Calu3 (cell line): ENCODE results near the gene AFAP1L2. TPM values are rescaled to one million over a fixed set of nuclear protein-coding genes. Genes with fewer than 3 reads are reported as not detected.

Experiments used
- BruUV-seq: library from RNA; stranded (reverse); fragments of 400-500 nt; replicated peaks from 2 replicates; lab custom pipeline; 2021; lab: Mats Ljungman, UMichigan
- CTCF ChIA-PET: fragments of 300-600 bp; sonication (Branson Sonifier 250); formaldehyde crosslinking; loops from one replicate; lab custom pipeline; 2022; ENCODE audit warnings: antibody characterized with exemption; lab: Charles Lee
- DNase-seq: peaks from one replicate; pipeline ENCODE4 v3.0.0; 2022
- H3K27ac Mint-ChIP-seq: one replicate; pipeline ENCODE4 v1.8.0; 2022; ENCODE audit warnings: mixed read lengths; ENCODE audit not compliant: unreplicated experiment
- H3K27me3 Mint-ChIP-seq: one replicate; pipeline ENCODE4 v1.8.0; 2022; ENCODE audit warnings: mixed read lengths; ENCODE audit not compliant: unreplicated experiment
- H3K36me3 Mint-ChIP-seq: one replicate; pipeline ENCODE4 v1.8.0; 2022; ENCODE audit warnings: mild to moderate bottlenecking, moderate library complexity, mixed read lengths; ENCODE audit not compliant: insufficient read depth, unreplicated experiment
- H3K4me1 Mint-ChIP-seq: one replicate; pipeline ENCODE4 v1.8.0; 2022; ENCODE audit warnings: mild to moderate bottlenecking, low read depth, mixed read lengths; ENCODE audit not compliant: unreplicated experiment
- H3K4me3 Mint-ChIP-seq: one replicate; pipeline ENCODE4 v1.8.0; 2022; ENCODE audit warnings: mild to moderate bottlenecking, low read depth, moderate library complexity, mixed read lengths; ENCODE audit not compliant: unreplicated experiment
- H3K9me3 Mint-ChIP-seq: one replicate; pipeline ENCODE4 v1.8.0; 2022; ENCODE audit warnings: low read depth, mixed read lengths; ENCODE audit not compliant: unreplicated experiment
- intact Hi-C: fragments of 100-400 bp; cut with micrococcal nuclease; formaldehyde crosslinking; loops from one replicate; pipeline ENCODE4 v1.10.0; 2022; ENCODE audit not compliant: unreplicated experiment
- total RNA-seq: library from RNA; stranded (reverse); gene quantifications from 2 replicates; pipeline ENCODE4 v1.2.3, GENCODE V29; 2022
- TF ChIP-seq, protein P1 (sequence below): fragments of 200-600 bp; IDR thresholded peaks from one replicate; pipeline ENCODE4 v1.8.0; 2022; ENCODE audit warnings: antibody characterized with exemption; ENCODE audit not compliant: unreplicated experiment

AFAP1L2 gene
- total RNA-seq, 1 experiment from 2014 or later = 0.76 TPM

DNA sequence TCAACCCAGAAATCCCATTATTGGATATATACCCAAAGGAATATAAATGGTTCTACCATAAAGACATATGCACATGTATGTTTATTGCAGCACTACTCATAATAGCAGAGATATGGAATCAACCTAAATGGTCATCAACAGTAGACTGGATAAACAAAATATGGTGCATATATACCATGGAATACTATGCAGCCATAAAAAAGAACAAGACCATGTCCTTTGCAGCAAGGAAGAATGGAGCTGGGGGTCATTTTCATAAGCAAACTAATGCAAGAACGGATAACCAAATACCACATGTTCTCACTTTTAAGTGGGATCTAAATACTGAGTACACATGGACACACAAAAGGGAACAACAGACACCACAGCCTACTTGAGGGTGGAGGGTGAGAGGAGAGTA lies 2.2 kb upstream of the AFAP1L2 start:
- no peak for DNase-seq
- TF ChIP-seq, protein P1, sequence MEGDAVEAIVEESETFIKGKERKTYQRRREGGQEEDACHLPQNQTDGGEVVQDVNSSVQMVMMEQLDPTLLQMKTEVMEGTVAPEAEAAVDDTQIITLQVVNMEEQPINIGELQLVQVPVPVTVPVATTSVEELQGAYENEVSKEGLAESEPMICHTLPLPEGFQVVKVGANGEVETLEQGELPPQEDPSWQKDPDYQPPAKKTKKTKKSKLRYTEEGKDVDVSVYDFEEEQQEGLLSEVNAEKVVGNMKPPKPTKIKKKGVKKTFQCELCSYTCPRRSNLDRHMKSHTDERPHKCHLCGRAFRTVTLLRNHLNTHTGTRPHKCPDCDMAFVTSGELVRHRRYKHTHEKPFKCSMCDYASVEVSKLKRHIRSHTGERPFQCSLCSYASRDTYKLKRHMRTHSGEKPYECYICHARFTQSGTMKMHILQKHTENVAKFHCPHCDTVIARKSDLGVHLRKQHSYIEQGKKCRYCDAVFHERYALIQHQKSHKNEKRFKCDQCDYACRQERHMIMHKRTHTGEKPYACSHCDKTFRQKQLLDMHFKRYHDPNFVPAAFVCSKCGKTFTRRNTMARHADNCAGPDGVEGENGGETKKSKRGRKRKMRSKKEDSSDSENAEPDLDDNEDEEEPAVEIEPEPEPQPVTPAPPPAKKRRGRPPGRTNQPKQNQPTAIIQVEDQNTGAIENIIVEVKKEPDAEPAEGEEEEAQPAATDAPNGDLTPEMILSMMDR = no peak
- Mint-ChIP-seq H3K27me3 (peaks cover 41% of the 10 kb centered on the region), H3K4me3 (no peak overlapping the region), H3K4me1 (peaks cover 32% of the 10 kb centered on the region), H3K36me3 (peaks cover 9% of the 10 kb centered on the region), H3K9me3 (no peaks in the 10 kb centered on the region), H3K27ac (no peak overlapping the region)
- CTCF ChIA-PET = no interaction called here
- intact Hi-C loops = no loop called here
- BruUV-seq = no TSS peak

DNA sequence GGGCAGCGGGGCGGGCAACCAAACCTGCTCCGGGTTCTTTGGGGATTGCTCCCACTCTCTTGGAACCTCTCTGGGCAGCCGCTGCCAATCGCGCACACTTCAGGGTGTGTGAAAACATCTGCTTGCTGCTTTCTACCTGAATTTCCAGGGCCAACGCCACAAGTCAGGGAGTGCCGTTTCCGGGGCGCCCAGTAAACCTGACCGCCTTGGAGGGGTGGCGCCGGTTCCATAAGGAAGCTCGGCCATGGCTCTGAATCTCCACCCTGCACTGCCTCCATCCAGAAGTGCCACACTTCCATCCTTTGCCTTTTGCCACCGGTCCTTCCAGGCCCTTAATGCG lies 679 bp upstream of the AFAP1L2 start:
- Mint-ChIP-seq H3K27me3 (peaks cover 56% of the 10 kb centered on the region), H3K36me3 (peaks cover 9% of the 10 kb centered on the region), H3K4me1 (peaks cover 32% of the 10 kb centered on the region), H3K4me3 (peak overlapping the region; percentile 79), H3K9me3 (no peaks in the 10 kb centered on the region), H3K27ac (no peak overlapping the region)
- no TSS peak for BruUV-seq
- no peak for DNase-seq
- TF ChIP-seq, protein P1 = no peak
- intact Hi-C loops = no loop called here
- CTCF ChIA-PET = no interaction called here

DNA sequence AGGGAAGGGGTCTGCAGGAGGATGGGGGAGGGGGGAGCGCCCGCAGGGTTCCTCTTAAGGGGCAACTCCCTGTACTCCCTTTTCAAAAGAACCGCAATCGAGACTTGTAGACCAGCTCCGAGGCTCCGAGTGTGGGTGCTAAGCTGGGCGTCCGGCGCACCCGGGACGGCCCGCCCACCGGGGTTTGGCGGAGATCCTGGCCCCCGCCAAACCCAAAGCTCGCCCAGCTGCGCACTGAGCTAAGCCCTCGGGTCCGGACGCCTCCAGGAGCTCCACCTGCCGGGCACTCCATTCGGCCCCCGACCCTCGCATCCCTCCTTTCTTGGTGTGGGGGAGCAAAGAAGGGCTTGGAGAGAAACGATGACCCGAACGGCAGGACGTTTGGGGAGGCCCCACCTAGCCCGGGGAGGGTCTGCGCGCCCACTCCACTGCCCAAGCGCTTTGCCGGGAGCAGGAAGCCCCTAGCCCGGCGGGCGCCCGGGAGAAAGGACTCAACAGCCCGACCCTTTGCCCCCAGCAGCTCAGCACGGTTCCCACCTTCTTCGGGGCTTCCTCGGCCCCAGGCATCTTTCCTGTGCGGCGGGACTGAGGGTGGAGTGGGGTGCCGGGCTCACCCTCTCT lies 651 bp downstream of the AFAP1L2 start:
- Mint-ChIP-seq H3K27ac (no peak overlapping the region), H3K4me3 (peak overlapping the region; percentile 79), H3K4me1 (peaks cover 23% of the 10 kb centered on the region), H3K9me3 (no peaks in the 10 kb centered on the region), H3K27me3 (peaks cover 64% of the 10 kb centered on the region), H3K36me3 (peaks cover 9% of the 10 kb centered on the region)
- intact Hi-C loops = no loop called here
- CTCF ChIA-PET = interaction anchor here (0.6 to 0.9 kb wide), 3 partner anchors 56 to 462 kb away, joined by 3 to 5 read pairs (median 3); no protein-coding TSS in a partner anchor
- TF ChIP-seq, protein P1 = no peak
- no TSS peak for BruUV-seq
- DNase-seq = no peak

DNA sequence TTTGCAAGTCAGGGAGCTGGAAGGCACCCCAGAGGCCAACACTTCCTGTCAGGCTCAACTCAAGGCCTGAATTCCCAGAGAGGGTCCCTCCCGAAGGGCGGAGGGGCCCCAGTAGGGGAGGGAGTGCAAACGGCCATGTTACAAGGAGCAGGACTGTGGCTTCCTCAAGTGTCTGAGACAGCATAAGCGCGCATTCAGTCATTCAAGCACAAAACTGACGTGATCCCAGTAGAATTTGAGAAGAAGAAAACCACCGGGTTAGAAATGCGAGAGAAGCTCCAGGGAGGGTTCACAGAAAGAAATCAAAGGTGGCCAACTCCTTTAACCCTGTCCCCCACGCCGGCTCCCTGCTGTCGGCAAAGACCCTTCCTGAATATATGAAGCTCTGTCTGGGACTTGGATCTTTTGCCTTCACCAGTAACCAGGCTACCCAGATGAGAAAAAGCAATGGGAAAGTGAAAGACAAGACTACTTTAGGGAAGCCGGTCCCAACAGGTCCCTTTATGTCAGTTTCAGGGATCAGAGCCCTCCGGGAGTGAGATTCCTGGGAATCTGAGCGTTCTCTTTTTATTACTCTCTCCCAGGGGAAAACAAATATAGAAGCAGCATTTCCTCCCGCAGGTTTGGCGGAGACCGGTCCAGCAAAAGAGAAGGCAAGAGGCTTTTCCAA lies 1.3 kb downstream of the AFAP1L2 start:
- no peak for DNase-seq
- H3K27me3 Mint-ChIP-seq = peaks cover 70% of the 10 kb centered on the region
- peak overlapping the region; percentile 79 for H3K4me3 Mint-ChIP-seq
- TF ChIP-seq, protein P1 = no peak
- H3K4me1 Mint-ChIP-seq = peaks cover 17% of the 10 kb centered on the region
- no TSS peak for BruUV-seq
- H3K27ac Mint-ChIP-seq = no peak overlapping the region
- H3K9me3 Mint-ChIP-seq = no peaks in the 10 kb centered on the region
- H3K36me3 Mint-ChIP-seq = peaks cover 9% of the 10 kb centered on the region
- CTCF ChIA-PET = interaction anchor here (0.6 to 0.9 kb wide), 3 partner anchors 56 to 463 kb away, joined by 3 to 5 read pairs (median 3); no protein-coding TSS in a partner anchor
- intact Hi-C loops = no loop called here
